NCI-H2029 treated with DMSO at 0.1 percent for 48 hours (cell line): ENCODE results near the gene FGF22.
"Not testable (repeated sequence)": the region's sequence is repeated elsewhere in the genome, so short reads cannot be mapped to it uniquely, and the experiment has no call there.

Experiments
- DNase-seq: peaks from one replicate; lab custom pipeline; 2025; lab: John Stamatoyannopoulos, UW

The FGF22 gene

GRCh38 chr19:622666-623065 lies 17.0 kb upstream of the FGF22 start:
- no peak for DNase-seq

GRCh38 chr19:623175-623916 lies 16.3 kb upstream of the FGF22 start:
- no peak for DNase-seq

GRCh38 chr19:623974-624373 lies 15.7 kb upstream of the FGF22 start:
- DNase-seq = no peak

- DNase-seq = no peak
These were observed 15.1 kb upstream of the FGF22 start for GRCh38 chr19:624433-625109.

GRCh38 chr19:625257-625656 lies 14.4 kb upstream of the FGF22 start:
- no peak for DNase-seq

GRCh38 chr19:626566-626965 lies 13.1 kb upstream of the FGF22 start:
- DNase-seq = not testable (repeated sequence)

GRCh38 chr19:628168-628567 lies 11.5 kb upstream of the FGF22 start:
- no peak for DNase-seq

GRCh38 chr19:629515-629914 lies 10.2 kb upstream of the FGF22 start:
- not testable (repeated sequence) for DNase-seq

- no peak for DNase-seq
These were observed 9.5 kb upstream of the FGF22 start for GRCh38 chr19:629961-630714.

- no peak for DNase-seq
These were observed 7.1 kb upstream of the FGF22 start for GRCh38 chr19:632579-633067.

- DNase-seq = peak; percentile 64
These were observed 6.5 kb upstream of the FGF22 start, which contains the start of gene POLRMT for GRCh38 chr19:633068-633785. POLRMT (minus strand) TSS chr19:633537; CDS start chr19:633512, 25 bp downstream.

- DNase-seq = no peak
These were observed 5.7 kb upstream of the FGF22 start for GRCh38 chr19:633786-634639.

GRCh38 chr19:634975-635652 lies 4.6 kb upstream of the FGF22 start:
- DNase-seq = no peak

- no peak for DNase-seq
These were observed 800 bp upstream of the FGF22 start for GRCh38 chr19:638906-639252.

- DNase-seq = no peak
These were observed 481 bp downstream of the FGF22 start for GRCh38 chr19:640161-640558.

- DNase-seq = no peak
These were observed 1.0 kb downstream of the FGF22 start for GRCh38 chr19:640606-641189.

GRCh38 chr19:641702-642101 lies 2.0 kb downstream of the FGF22 start:
- no peak for DNase-seq

- DNase-seq = no peak
These were observed 3.4 kb downstream of the FGF22 start for GRCh38 chr19:642767-643727.

- no peak for DNase-seq
These were observed 4.1 kb downstream of the FGF22 start for GRCh38 chr19:643736-644135.
